ENCODE data around the gene FGF12. TPM values are rescaled to one million over a fixed set of nuclear protein-coding genes. Genes with fewer than 3 reads are reported as not detected.
"Not testable (repeated sequence)": the region's sequence is repeated elsewhere in the genome, so short reads cannot be mapped to it uniquely, and the experiment has no call there.

FGF12 gene
- total RNA-seq, 1 donor from 2014 or later: 9.8 TPM

- no peaks in the 10 kb centered on the region for H3K36me3 Mint-ChIP-seq
- H3K27me3 Mint-ChIP-seq: peaks cover 42% of the 10 kb centered on the region
- H3K9me3 Mint-ChIP-seq: no peaks in the 10 kb centered on the region
- peak overlapping the region; percentile 16 for H3K4me3 Mint-ChIP-seq
- H3K4me1 Mint-ChIP-seq (ENCODE audit: unreplicated experiment): peaks cover 11% of the 10 kb centered on the region
- no peak overlapping the region for H3K27ac Mint-ChIP-seq
- TF ChIP-seq CTCF (conservative IDR thresholded peaks at IDR 0.05): no peak
- no peak for DNase-seq (ENCODE audit: extremely low spot score, unreplicated experiment)
Measured at GRCh38 chr3:192726385-192726784, 956 bp downstream of the FGF12 start.

- no peaks in the 10 kb centered on the region for H3K9me3 Mint-ChIP-seq
- H3K27ac Mint-ChIP-seq: no peak overlapping the region
- no peaks in the 10 kb centered on the region for H3K36me3 Mint-ChIP-seq
- H3K27me3 Mint-ChIP-seq: peaks cover 16% of the 10 kb centered on the region
- DNase-seq (ENCODE audit: extremely low spot score, unreplicated experiment): no peak
- no peak overlapping the region for H3K4me3 Mint-ChIP-seq
- TF ChIP-seq CTCF (conservative IDR thresholded peaks at IDR 0.05): no peak
- H3K4me1 Mint-ChIP-seq (ENCODE audit: unreplicated experiment): peaks cover 4% of the 10 kb centered on the region
Measured at GRCh38 chr3:192719964-192720363, 7.4 kb downstream of the FGF12 start.

- Mint-ChIP-seq H3K36me3 (no peaks in the 10 kb centered on the region), H3K27me3 (peaks cover 7% of the 10 kb centered on the region), H3K9me3 (no peaks in the 10 kb centered on the region), H3K27ac (no peak overlapping the region), H3K4me1 (ENCODE audit: unreplicated experiment) (peaks cover 4% of the 10 kb centered on the region), H3K4me3 (no peak overlapping the region)
- no peak for TF ChIP-seq CTCF (conservative IDR thresholded peaks at IDR 0.05)
- DNase-seq (ENCODE audit: extremely low spot score, unreplicated experiment): no peak
Measured at GRCh38 chr3:192718156-192718555, 9.2 kb downstream of the FGF12 start.

GRCh38 chr3:192715126-192715525 lies 12.2 kb downstream of the FGF12 start:
- no peak overlapping the region for H3K27ac Mint-ChIP-seq

GRCh38 chr3:192711126-192711525 lies 16.2 kb downstream of the FGF12 start:
- H3K27me3 Mint-ChIP-seq, H3K27ac Mint-ChIP-seq, H3K4me3 Mint-ChIP-seq: not testable (repeated sequence)

More at GRCh38 chr3:192715126-192715525, 12.2 kb downstream of the FGF12 start:
- DNase-seq (ENCODE audit: extremely low spot score, unreplicated experiment): no peak
- no peaks in the 10 kb centered on the region for H3K36me3 Mint-ChIP-seq
- TF ChIP-seq CTCF (conservative IDR thresholded peaks at IDR 0.05): no peak
- H3K4me3 Mint-ChIP-seq: no peak overlapping the region
- H3K9me3 Mint-ChIP-seq: no peaks in the 10 kb centered on the region
- no peaks in the 10 kb centered on the region for H3K4me1 Mint-ChIP-seq (ENCODE audit: unreplicated experiment)
- no peaks in the 10 kb centered on the region for H3K27me3 Mint-ChIP-seq

GRCh38 chr3:192710366-192710765 lies 17.0 kb downstream of the FGF12 start:
- H3K4me1 Mint-ChIP-seq (ENCODE audit: unreplicated experiment): no peaks in the 10 kb centered on the region
- no peak for DNase-seq (ENCODE audit: extremely low spot score, unreplicated experiment)
- H3K4me3 Mint-ChIP-seq: no peak overlapping the region
- H3K36me3 Mint-ChIP-seq: no peaks in the 10 kb centered on the region
- H3K27me3 Mint-ChIP-seq: no peaks in the 10 kb centered on the region
- no peak for TF ChIP-seq CTCF (conservative IDR thresholded peaks at IDR 0.05)
- no peak overlapping the region for H3K27ac Mint-ChIP-seq
- no peaks in the 10 kb centered on the region for H3K9me3 Mint-ChIP-seq

More at GRCh38 chr3:192711126-192711525, 16.2 kb downstream of the FGF12 start:
- not testable (repeated sequence) for H3K36me3 Mint-ChIP-seq; DNase-seq (ENCODE audit: extremely low spot score, unreplicated experiment); H3K4me1 Mint-ChIP-seq (ENCODE audit: unreplicated experiment); H3K9me3 Mint-ChIP-seq

Measured in type B pancreatic cell (in vitro differentiated cells).